NCI-H524 (cell line): ENCODE measurements around the gene PIGZ.

Experiments
- DNase-seq, 2 experiments: peaks; one replicate each; lab custom pipeline; 2025; lab: John Stamatoyannopoulos, UW

Gene PIGZ, protein sequence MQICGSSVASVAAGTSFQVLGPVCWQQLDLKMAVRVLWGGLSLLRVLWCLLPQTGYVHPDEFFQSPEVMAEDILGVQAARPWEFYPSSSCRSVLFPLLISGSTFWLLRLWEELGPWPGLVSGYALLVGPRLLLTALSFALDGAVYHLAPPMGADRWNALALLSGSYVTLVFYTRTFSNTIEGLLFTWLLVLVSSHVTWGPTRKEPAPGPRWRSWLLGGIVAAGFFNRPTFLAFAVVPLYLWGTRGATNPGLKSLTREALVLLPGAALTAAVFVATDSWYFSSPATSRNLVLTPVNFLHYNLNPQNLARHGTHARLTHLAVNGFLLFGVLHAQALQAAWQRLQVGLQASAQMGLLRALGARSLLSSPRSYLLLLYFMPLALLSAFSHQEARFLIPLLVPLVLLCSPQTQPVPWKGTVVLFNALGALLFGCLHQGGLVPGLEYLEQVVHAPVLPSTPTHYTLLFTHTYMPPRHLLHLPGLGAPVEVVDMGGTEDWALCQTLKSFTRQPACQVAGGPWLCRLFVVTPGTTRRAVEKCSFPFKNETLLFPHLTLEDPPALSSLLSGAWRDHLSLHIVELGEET

DNA sequence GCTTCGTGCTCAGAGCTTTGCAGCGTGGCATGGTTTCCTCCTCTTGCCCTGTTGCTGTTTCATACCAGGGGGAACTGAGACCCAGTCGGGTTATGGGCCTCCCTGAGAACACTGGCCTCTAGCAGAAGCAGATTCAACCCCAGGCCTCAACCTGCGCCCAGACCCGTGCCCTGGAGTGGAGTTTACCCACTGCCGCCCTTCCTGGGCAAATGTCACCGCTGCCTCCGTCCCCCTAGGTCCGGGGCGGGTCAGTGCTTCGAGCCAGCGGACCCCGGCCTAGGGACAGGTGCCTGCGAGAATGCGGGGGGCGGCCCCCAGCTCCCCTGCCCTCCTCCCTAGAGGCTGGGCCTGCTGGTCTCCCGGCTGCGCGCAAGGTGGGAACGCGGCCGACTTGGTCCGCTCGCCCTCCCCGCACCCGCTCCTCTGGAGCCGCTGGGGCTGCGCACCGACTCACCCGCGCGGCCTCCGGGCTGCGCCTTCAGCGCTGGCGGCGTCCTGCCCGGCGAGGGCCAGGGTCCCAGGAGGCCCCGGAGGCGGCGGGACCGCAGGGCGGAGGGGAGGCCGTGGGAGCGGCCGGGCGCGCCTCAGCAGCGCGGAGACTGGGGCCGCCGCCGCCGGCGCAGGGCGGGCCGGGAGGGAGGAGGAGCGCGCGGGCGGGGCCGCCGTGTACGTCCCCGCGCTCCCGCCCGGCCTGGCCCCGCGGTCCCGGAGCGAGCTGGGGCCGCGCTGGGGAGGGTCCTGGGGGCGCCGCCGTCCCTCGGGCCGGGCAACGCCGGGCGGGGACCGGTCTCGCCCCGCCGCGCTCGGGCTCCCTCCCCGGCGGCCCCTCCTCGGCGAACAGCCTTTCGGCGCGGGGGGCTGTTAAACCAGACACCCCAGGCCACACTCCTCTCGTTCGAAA is at the start of gene PIGZ:
PIGZ (minus strand) TSS at position 601 of the 901 bp plus-strand sequence. CDS start 16,802 bp downstream, outside the sequence.
- peak in 1 of 2 experiments; percentile 49 for DNase-seq

DNA sequence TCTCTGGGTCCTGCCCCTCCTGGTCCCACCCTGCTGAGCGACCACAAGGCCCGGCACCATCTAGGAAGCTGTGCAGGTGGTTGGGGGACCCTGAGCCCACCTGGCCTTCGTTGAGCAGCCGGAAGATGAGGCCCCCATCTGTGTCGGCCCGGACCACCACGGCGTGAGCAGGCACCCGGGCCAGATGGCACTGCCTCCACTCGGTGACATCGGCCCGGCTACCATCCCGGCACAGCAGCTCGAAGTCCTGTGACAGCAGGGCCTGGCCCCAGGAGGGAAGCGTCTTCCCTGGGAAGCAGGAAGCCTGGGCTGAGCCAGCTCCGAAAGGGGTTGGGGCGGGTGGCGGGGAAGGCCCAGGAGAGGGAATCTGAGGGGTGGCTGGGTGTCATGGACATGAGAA is 48.4 kb upstream of the PIGZ start:
- peak in 1 of 2 experiments; percentile 71 for DNase-seq

DNA sequence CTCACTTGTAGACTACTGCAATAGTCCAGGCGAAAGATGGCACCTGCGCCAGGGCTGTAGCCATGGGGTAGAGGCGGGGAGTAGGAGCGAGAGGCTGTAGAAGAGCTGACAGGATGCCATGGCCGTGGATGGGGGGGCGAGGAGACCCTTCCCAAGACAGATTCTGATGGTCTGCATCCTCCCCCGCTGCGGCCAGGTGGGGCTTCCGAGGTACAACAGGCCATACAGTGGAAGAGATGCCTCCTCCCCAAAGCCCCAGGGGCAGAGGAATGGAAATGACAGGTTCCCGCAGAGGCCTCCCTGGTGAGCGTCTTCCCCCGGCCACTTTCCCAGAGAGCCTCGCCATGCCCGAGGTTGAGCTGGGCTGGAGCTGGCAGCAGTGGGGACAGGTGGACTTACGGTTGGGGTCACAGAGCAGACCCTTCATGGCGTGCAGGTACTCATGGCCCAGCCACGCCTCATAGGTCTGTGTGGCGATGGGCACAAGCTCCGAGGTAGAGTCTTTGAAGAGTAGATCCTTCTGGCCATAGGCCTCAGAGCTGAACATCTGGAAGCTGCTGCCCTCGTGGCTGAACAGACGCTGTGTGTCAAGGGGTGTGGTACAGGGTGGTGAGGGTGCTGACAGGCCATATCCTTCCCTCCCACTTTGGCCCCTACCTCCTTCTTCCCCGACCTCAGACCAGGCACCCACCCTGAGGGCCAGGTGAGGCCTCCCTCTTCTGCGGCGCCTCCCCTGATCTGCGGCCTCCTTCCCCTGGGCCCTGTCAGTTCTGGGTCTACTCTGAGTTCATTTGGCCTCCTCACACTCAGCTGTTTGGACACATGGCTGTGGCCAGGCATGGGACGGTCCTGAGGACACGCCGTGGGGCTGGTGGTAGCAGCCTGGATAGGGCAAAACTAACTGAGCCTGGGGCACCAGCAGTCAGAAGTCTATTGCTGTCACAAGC is 47.4 kb upstream of the PIGZ start:
- no peak for DNase-seq

DNA sequence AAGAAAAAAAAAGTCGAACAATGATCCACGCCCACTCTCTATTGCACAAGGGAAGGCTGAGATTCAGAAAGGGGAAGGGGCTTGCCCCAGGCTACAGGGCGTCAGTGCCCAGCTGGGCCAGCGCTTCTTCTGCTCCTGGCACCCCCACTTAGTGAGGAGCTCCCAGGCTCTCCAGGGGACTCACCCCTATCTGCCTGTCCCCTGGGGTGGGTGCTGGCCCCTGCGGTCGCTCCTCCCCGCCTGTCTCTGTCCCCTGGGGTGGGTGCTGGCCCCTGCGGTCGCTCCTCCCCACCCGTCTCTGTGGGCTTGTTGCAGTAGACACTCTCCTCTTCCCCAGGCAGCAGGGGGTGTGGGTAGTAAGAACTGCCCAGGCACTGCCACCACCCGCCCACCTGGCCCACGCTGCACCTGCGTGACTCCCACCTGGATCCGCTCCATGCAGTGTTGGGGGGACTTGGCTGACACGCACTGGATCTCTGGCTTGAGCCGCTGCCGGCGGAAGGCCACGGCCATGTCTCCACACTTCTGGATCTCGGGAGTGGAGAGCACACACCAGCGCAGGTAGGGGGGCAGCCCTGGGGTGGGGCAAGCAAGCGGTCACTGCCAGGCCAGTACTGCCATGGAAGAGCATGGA is 46.4 kb upstream of the PIGZ start:
- DNase-seq, result no peak

DNA sequence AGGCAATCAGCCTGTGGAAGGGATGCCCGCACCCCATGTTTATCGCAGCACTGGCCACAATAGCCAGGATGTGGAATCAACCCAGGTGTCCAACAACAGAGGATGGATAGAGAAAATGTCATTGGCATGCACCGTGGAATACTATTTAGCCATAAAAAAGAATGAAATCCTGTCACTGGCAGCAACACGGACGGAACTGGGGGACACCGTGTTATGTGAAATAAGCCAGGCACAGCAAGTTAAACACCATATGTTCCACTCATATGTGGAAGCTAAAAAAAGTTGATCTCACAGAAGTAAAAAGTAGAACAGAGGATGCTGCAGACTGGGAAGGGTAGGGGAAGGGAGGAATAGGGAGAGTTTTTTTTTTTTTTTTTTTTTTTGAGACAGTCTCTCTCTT is 45.4 kb upstream of the PIGZ start:
- DNase-seq, result peak in 1 of 2 experiments; percentile 73

DNA sequence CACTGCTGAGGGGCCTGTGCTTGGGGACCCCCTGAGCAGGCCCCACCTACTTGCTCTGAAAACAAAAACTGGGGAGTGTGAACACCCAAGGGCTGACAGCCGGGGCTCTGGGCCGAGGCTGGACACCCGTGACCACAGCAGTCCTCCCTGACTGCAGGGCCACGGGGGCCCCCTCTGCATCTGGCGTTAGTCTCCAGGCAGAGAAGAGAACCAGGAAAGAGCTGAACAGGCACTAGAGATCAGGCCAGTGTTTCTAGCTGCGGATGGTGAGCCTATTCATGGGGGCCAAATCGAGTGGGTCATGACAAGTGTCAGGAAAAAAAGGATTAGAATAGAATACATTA is 43.9 kb upstream of the PIGZ start:
- DNase-seq, result no peak

DNA sequence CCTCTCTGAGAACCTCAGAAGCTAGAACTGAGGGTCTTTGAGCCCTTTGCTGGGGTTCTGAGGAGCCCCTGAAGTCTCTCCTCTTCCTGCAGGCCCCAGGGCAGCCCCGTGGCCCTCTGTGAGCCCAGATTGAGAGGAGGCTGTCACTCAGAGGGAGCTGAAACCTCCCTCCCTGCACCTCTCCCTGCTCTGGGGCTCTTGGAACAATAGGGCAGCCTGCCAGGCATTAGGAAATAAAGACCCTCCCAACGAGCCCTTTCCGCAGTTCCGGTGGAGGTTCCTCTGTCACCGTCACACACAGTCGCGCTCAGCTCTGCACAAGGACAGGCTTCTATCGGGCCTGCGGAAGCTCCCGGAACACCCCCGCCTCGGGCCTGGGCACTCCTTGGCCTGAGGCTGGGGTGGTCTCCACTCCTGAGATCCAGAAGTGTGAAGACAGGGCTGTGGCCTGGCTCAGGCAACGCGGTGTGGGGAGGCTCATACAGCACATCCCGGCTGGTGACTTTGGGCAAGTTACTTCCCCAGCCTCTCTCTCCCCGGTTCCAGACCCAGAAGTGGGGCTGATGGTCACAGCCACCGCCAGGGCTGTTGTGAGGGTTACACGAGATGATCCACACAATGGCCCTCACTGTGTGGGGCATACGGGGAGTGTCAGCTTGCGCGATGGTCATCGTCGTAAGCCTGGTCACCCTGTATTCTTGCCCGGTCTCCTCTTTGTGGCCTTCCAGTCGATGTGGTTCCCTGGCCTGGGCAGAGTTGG is 43.3 kb upstream of the PIGZ start:
- no peak for DNase-seq

DNA sequence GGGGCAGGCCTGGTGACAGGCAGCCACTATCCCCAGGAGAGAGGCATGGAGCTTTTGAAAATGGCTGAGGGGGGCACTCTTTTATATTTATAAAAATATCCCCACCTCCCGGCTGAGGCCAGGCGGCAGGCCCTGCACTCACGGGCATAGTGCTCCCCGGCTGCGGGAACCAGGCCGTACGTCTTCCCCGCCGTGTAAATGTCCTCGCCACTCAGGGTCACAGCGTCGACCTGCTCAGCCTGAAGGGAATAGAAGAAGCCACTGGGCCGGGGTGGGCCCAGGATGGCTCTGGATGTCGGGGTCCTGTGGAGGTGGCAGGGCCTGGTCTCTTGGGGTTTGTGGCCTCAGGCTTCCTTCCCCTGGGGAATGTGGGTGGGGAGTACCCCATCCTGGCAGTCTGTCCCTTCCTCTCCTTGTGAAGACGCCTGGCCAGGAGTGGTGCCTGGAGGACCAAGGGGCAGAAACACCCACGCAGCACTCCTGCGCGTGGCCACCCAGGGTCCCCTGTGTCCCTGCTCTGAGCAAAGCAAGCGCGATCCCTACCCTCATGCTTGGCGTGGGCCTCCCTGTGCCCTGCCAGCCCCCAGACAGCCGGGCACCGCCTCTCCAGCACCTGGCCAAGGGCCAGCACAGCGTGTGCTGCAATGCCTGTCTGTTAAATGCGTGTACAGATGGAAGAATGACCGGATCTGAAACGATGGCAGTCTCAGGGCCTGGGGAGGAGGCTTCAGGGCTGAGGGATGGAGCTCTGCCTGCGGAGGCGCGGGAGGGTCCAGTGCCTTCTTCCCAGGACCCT is 42.1 kb upstream of the PIGZ start:
- peak; percentile 51 to 77 for DNase-seq

DNA sequence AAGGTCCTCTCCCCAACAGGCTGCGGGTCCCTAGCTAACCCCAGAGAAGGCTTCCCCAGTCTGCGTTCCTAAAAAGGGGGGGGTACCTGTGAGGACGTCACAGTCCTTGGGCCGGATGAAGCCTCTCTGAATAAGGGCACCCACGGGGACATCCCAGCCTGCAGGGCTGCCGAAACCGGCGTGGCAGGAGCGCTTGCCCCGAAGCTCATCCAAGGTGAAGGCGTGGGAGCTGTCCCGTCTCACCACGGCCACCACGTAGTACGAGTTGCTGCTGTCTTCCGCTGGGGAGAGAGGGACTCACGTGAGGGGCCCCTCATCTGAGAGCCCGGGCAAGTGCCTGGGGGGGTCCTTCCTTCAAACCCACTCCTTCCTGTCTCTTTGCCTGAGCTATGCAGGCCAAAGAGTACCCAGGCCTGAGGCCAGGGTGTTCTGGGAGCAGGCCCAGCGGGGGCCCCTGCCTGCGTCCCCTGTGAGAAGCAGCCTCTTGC is 40.9 kb upstream of the PIGZ start:
- DNase-seq, result no peak

DNA sequence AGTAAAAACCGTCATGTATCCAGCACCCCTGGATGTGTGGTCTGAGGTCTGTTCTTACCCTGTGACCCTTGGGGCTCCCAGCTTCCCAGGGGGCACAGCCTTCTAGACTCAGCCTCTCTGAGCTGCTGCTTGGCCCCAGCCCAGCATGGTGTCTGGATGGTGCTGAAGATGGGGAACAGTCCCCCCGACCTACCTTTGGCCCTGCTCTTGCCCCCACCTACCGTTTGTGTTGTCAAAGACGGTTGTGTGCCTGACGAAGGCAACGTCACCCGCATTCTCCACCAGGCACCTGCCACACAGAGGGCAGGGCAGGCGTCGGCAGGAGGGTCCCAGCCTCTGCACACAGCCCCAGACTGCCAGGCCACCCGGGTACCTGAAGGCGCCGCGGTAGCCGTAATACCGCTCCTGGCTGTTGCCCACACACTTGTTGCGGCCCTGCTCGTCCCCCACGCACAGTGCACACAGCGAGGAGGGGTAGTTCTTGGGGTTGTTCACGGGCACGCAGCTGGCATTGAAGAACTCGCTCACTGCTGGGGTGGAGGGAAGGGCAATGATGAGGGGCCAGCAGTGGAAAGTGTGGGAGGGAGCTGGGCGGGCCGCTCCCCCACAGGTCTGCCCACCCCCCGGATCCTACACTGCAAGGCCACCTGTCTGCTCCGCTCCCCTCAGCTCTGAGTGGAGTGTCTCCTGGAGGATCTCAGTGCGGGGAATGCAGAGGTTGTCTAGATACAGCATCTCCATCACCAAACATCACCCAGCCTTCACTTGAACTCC is 40.0 kb upstream of the PIGZ start:
- no peak for DNase-seq

DNA sequence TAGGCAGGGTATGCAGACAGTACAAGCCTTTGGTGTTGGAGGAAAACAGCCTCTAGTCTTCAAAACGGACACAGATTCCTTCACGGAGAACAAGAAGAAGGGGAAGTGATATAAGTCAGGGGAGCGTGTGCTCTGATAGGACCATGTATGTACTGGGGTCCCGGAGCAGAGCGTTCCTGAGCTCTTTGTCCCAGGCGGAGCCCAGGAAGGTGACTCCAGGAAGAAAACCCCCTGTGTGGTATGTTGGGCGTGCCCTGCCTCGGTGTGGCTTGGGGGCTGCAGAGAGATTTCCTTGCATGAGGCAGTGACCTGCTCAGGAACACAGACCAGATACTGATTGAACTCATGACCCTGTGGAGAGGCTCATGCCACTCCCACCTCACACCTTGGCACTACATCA is 39.3 kb upstream of the PIGZ start:
- DNase-seq, result no peak

DNA sequence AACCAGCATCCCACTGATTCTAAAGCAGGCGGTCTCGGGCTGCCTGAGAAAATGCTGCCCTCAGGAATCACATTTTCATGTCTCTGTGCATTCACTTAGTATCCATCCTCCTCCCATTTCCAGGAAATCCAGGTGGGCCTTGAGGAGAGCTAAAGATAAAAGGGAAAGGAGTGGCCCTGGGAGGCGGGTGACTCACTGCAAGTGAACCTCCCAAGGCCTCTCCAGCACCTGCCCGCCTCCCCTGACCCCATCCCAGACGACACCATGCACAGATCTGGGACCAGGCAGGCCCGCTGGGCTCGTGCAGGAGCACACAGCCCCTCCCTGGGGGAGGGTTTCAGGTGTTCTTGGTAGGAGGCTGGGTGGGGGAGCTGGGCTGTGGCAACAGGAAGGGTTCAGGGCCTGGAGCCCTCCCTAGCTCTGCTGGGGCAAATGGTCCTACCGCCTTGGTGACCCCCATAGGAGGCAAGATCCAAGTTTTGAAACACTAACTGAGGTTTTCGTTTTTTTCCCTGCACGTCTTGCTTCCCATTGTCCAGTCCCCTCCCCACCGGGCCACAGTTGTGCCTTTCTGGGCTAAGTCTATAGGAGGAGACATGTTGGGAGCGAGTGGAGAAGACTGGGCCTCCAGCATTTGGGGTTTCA is 38.8 kb upstream of the PIGZ start:
- DNase-seq, result no peak

DNA sequence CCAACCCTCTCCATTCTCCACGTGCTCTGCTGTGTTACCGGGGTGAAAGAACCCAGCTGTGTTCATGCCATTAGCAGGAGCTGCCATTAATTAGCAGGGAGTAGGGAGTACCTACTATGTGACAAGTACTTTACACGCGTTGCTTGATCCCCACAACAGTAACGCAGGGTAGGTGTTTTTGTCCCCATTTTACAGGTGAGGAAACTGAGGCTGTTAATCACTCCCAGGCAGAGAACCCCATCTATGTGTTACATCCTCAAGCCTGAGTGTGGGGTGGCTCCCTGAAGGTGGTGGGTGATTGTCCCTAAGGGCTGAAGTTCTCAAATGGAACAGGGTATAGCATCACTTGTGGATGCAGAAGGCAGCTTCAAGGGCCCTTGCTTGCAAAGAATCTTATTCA is 38.2 kb upstream of the PIGZ start:
- no peak for DNase-seq

DNA sequence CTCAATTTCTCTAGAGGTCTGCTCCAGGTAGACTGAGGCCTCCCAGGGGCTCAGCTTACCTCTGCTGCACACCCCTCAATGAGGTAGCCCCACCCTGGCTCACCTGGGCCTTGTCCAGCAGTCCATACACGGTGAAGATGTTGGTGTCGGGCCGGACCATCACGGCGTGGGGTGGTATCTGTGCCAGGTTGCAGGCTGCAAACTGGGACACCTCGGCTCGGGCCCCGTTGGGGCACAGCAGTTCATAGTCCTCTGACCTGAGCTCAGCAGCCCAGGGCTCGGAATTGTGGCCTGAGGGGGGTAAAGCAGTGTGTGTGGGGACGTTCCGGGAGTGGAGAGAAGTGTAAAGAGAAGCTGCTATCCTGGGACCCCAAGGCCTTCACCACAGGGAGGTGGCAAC is 37.8 kb upstream of the PIGZ start:
- DNase-seq, result no peak

DNA sequence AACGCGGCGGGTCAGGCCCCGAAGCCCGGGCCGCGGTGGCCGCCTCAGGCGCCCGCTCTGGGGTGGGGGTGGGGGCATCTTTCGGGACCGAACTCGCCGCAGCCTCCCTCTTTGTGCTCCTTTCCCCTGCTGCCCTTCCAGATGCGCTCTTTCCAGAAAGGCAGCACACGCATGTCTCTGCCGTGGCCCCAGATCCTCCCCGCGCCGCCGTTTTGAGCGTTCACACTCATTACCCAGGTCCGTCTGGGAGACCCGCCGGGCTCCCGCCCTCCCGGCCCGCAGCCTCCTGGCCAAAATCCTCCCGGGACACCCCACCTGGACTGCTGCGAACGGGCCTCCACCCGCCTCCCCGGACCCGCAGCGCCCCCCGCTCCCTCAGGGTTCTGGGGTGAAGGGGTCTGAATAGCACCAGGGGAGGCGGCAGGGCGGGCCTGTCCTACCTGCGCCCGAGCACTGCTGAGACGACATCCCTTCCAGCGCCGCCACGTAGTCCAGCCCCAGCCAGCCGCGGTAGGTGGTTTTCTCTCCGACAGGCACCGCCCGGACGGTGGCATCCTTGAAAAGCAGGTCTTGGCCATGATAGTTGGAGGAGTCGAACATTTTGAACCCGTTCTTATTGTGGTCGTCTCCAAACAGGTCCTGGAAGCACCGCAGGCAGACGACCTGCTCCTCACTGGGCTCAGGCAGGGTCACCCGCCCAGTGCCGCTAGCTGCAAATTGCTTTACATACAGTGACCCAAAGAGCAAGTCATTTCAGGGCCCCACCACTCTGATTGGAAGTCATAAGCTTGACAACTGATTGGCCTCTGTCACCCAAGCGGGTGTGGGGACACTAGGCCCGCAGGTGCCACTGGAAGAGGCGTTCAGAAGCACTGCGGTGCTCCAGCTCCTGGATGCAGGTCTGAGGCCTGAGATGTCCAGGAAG is 35.1 kb upstream of the PIGZ start:
- DNase-seq, result peak in 1 of 2 experiments; percentile 39

DNA sequence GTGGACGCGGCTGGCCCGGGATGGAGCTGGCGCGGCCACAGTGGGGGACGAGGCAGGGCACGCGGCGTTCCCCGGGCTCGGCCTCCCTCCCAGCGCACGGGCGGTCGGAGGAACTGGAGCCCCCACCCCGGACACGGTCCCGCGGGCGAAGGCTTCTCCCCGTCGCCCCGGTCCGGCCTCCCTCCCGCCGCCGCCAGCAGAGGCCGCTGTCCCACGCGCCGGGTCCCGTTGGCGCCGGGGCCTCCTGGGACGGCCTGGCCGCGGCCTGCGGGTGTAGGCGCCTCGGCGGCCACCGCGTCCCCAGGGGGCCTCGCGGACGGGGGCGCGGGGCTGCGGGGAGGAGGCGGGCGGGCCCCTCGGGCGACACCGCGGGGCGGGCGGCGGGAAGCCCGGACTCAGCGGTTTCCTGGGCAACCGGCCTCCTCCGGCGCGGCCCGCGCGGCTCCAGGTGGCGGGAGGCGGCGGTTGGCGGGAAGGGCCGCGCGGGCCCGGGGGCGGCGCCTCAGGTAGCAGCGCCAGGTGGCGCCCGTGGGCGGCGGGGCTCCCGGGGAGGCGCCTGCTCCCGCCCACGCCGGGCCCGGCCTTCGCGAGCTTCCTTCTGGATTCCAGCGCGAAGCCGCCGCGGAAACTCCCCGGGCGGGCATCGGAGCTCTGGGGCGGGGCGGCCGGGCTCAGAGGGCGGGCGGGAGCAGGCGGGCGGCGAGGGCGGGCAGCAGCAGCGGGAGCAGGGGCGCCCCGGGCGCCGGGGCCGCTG is 34.2 kb upstream of the PIGZ start:
- DNase-seq, result peak; percentile 67 to 83
